ENCODE measurements around the gene JMJD8. TPM values are rescaled to one million over a fixed set of nuclear protein-coding genes. Genes with fewer than 3 reads are reported as not detected.

The JMJD8 gene, protein sequence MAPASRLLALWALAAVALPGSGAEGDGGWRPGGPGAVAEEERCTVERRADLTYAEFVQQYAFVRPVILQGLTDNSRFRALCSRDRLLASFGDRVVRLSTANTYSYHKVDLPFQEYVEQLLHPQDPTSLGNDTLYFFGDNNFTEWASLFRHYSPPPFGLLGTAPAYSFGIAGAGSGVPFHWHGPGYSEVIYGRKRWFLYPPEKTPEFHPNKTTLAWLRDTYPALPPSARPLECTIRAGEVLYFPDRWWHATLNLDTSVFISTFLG
- total RNA-seq: 31.0 and 55.1 TPM in 2 replicates

DNA sequence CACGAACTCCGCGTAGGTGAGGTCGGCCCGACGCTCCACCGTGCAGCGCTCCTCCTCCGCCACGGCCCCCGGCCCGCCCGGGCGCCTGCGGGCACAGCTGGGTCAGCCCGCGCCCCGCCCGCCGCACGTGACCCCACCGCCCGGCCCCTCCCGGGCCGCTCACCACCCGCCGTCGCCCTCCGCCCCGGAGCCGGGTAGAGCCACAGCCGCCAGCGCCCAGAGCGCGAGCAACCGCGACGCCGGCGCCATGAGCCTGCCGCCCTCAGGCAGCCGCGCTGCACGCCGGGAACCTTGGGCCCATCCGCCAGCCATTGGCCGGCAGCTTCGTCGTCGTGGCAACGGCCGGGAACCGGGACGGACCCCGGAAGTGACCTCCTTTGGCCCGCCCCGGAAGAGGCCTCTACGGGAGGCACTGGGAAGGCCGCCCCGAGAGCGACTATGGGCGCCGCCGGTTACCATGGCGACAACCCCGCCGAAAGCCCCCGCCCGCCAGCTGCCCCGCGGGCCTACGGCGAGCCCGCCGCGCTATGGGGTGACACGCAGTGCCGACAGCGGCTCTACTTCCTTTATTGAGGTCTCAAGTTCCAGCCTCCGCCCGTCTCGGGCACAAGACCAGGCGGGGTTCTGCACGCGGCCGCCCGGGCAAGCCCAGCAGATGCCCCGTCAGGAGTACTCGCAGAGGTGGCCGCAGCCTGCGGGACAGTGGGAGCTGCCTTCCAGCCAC lies at the start of gene JMJD8:
JMJD8 (minus strand) TSS at position 264 of the 724 bp plus-strand sequence; CDS start at position 249, 15 bp downstream.

DNA sequence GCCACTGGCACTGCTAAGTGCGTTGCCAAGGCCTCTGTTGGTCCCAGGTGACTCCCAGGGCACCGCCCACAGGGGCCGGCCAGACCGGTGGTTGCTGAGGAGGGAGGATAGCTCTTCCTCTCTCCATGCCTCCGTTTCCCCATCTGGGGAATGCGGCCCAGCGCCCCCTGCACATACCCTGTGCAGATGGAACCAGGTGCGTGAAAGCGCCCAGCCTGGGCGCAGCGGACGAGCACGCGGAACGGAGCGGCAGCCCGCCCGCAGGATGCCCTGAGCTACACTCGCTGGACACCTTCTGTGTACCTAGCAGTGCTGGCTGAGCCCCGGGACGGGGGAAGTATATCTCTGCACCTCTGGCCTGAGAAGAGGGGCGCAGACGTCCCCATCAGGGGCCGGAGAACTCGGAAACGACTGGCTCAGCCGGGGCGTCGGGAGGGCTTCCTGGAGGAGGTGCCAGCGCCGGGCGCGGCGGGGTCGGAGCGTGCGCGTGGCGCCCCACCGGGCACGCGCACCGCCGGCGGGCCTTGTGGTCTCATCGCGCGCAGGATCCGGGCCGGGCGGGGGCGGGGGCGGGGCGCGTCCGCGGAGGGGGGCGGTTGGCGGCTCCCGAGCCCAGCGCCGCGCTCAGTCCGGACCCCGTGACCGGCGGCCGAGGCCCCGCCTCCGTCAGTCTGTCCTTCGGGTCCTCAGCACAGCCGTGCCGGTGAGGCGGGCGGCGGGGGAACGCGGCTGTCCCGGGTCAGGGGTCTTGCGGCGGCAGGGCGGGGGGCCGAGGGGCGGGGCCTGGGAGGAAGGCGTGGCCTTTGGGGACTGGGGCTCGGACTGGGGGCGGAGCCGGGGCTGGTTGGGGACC lies 42.5 kb upstream of the JMJD8 start, which contains the start of the genes CCDC78 and HAGHL:
CCDC78 (minus strand) TSS at position 6 of the 853 bp plus-strand sequence. CDS start 76 bp downstream, outside the sequence.
HAGHL (plus strand) TSS at position 669 of the 853 bp plus-strand sequence. CDS start 404 bp downstream, outside the sequence.

DNA sequence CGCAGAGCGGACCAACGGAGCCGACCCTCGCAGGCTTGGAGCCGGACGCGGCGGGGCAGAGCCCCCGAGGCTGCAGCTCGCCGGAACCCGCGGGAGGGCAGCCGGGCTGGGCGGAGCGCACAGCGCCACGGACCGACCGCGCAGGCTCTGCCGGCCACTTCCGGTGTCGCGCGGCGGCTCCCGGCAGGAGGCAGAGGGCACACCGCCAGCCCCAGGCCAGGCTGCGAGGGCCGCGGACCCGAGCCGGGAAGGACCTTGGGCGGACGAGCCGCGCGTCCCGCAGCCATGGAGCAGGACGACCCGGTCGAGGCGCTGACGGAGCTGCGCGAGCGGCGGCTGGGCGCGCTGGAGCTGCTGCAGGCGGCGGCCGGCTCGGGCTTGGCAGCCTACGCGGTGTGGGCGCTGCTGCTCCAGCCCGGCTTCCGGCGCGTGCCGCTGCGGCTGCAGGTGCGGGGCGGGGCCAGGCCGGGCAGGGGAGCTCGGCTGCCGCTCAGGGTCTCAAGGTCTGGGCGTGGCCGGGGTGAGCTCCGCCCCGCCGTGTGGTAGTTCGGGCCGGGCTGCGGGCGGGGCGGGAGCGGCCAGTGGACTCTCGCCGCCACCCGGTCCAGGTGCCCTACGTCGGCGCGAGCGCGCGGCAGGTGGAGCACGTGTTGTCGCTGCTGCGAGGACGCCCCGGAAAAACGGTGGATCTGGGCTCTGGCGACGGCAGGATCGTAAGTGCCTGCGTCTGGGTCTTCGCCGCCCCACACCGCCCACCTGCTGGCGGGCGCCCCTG lies 37.0 kb upstream of the JMJD8 start, which contains the start of gene ANTKMT:
ANTKMT (plus strand) TSS at position 157 of the 775 bp plus-strand sequence; CDS start at position 286, 129 bp downstream.

DNA sequence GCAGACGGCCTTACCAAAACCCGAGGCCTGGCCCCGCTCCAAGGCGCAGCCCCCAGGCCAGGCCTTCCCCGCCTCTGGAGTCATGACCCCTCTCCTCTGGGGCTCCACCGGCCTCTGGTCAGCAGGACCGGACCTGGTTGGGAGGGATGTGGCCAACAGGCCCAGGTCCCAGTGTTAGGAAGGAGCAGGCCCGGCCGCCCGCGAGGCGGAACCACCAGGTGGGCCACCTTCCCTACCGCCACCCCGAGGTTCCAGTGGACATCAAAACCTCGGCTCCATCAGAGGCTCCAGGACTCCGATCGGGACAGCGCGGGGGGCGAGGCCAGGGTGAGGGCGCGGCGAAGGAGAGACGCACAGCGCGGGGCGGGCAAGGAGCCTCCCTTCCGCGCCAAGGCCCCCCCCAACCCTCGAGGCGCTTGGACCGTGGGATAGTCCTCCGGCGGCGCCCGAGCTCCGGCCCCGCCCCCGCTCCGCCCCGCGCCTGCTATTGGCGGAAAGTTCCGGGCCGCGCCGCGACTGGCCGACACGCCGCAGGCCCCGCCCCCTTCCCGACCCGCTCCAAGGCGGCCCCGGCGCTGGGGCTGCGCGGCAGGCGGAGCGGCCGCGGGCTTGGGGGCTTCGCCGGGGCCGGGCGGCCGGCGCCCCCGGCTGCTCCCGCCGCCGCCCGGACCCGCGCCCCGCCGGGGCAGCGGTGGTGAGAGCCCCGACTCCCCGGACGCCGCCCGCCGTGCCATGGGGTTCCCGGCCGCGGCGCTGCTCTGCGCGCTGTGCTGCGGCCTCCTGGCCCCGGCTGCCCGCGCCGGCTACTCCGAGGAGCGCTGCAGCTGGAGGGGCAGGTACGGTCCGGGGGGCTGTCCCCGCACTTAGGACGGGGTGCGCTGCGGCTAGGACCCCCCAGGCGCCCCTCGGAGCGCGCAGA lies 30.7 kb upstream of the JMJD8 start, which contains the start of gene METRN:
METRN (plus strand) TSS at position 561 of the 919 bp plus-strand sequence; CDS start at position 733, 172 bp downstream.

DNA sequence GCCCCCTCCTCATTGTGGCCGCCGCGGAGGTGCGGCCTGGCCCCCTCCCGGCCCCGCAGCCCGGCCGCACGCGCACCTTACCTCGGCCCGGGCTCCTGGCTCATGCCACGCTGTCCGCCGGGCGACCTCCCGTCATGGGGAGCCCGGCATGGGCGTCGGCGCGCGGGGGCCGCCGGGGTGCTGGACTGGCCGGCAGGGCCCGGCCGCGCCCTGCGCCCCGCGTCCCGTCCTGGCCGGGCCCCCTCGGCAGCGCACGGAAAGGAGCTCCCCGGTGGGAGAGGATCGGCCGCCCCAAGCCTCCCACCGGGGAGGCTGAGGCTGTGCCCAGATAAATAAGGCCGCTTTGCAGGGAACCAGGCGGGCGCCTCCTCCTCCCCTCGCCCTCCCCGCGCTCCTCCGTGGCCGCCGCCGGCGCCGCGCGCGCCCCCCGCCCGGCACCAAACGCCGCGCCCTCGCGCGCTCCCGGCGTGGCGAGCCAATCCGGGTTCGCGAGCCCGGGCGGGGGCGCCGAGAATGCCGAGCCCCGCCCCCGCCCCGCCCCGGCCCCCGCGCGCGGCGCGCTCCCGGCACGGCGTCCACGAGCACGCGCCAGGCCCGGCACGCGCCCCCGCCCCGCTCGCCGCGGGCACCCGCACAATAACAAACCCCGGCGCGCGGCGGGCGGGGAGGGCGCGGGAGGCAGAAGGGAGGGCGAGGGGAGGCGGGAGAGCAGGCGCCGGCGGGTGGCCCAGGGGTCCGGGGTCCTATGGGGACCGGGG lies 21.5 kb upstream of the JMJD8 start, which contains the start of gene FBXL16:
FBXL16 (minus strand) TSS at position 371 of the 758 bp plus-strand sequence. CDS start 8,396 bp downstream, outside the sequence.

DNA sequence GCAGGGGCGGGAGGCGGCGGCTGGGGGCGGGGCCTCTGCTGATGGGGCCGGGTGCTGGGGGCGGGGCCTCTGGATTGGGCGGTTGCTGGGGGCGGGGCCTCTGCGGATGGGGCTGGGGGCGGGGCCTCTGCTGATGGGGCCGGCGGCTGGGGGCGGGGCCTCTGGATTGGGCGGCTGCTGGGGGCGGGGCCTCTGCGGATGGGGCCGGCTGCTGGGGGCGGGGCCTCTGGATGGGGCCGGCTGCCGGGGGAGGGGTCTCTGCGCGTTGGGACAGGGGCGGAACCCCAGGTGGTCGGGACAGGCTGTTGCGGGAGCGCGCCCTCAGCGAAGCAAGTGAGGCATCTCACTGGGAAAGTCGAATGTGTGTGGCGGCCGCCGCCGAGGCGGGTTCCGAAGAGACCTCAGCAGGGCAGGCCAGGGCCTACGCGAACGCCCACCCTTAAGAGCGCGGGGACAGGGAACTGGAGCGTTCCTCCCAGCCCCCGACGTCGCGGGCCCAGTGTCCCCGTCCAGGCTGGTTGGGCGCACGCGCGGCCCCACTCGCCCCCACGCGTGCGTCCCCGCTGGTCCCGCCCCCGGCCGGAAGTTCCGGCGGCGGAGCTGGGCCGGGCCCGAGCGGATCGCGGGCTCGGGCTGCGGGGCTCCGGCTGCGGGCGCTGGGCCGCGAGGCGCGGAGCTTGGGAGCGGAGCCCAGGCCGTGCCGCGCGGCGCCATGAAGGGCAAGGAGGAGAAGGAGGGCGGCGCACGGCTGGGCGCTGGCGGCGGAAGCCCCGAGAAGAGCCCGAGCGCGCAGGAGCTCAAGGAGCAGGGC lies 4.1 kb downstream of the JMJD8 start, which contains the start of gene STUB1:
STUB1 (plus strand) TSS at position 597 of the 811 bp plus-strand sequence; CDS start at position 713, 116 bp downstream.

DNA sequence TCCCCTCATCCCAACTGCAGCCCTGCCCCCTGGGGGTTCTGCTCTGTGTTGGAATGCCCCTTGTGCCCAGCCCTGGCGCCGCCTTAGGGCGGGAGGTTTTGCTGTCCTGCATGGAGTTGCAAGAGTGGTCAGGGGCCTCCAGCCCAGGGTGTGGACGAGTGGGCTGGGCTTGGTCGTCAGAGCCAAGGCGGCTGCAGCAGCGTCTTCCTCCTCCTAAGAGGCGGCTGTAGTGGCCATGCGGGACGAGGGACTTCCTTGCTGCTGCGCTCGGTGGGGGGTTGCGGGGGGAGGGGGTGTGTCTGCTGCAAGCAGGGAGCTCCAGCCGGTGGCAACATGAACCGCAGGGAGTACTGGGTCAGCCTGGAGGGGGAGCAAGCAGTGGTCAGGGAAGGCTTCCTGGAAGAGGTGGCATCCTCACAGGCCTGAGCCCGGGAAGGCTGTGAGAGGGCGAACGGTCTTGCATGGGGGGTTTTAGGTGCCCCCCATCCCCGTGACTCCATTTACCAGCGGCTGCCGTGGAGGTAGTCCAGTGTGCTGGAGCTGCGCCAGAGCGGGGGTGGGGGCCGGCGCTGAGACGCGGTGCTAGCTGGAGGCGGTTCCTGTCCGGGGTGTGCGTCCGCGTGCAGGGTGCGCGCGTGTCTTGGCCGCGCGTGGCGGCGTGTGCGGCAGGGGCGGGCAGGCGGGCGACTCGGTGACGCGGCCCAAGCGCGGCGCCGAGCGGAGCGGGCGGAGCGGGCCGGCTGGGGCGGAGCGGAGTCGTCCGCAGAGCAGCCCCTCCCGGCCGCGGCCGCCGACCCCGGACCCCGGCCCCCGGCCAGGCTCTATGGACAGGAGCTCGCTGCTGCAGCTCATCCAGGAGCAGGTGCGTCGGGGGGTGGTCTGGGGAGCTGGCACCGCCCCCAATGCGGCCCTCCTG lies 8.9 kb downstream of the JMJD8 start, which contains the start of gene RHBDL1:
RHBDL1 (plus strand) TSS at position 704 of the 916 bp plus-strand sequence; CDS start at position 824, 120 bp downstream.

DNA sequence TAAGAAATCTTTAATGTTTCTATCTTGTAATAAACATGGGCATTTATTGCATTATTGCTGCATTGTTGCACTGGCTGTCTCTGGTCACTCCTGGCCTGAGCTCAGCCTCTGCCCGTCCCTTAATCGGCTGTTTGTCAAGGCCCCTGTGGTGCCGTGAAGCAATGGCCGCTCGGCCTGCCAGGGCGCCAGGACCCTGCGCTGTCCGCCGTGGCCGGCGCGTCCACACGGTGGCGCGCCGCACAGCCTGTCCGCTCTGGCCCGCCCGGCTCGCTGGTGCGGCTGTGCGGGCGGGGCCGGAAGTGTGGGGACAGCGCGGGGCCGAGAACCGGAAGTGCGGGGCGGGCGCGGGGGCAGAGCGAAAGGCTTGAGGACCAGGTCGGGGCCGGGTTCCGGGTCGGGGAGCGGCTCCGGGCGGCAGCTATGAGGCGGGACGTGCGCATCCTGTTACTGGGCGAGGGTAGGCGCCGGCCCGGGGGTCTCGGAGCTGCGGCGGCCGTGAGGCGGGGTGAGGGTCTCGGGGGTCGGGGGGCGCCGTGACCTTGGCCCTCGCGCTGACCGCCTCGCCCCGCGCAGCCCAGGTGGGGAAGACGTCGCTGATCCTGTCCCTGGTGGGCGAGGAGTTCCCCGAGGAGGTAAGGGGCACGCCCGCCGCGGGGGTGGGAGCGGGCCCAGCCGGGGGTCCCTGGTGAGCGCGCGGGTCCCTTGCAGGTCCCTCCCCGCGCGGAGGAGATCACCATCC lies 16.2 kb downstream of the JMJD8 start, which contains the start of gene RHOT2:
RHOT2 (plus strand) TSS at position 353 of the 739 bp plus-strand sequence; CDS start at position 421, 68 bp downstream.

DNA sequence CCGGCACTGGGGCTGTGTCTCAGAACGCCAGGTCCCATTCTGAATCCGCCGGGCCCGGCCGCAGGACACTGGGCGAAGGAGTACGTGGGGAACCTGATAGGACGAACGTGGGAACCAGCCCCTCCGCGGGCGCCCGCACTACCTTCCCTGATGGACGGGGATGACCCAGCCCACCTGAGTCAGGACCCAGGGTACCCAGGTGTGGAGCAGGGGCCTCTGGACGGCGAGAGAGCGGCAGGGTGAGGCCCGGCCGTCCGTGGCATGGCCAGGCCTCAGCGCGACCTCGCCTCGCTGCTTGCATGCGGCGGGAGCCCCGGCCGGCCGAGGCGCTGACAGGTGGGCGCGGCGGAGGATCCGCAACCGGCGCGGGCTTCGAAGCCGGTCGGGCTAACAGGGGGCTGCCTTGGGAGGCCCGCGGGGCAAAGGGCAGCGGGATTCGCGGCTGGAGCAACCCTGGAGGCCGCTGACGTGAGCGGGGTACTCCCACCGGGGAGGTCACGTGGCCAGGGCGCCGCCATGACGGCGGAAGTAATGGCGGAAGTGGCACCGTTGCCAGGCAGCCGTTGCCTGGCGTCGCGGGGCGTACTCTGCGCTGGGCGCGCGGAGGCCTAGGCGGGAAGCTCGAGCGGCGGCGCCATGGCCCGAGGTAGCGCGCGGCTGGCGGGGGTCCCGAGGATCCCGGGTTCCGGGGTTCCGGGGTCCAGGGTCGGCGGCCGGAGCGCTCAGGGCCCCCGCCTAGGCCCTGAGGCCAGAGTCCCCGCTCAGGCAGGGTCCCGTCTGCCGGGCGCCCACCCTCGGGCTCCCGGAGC lies 35.1 kb downstream of the JMJD8 start, which contains the start of gene WDR90:
WDR90 (plus strand) TSS at position 585 of the 809 bp plus-strand sequence; CDS start at position 637, 52 bp downstream.

DNA sequence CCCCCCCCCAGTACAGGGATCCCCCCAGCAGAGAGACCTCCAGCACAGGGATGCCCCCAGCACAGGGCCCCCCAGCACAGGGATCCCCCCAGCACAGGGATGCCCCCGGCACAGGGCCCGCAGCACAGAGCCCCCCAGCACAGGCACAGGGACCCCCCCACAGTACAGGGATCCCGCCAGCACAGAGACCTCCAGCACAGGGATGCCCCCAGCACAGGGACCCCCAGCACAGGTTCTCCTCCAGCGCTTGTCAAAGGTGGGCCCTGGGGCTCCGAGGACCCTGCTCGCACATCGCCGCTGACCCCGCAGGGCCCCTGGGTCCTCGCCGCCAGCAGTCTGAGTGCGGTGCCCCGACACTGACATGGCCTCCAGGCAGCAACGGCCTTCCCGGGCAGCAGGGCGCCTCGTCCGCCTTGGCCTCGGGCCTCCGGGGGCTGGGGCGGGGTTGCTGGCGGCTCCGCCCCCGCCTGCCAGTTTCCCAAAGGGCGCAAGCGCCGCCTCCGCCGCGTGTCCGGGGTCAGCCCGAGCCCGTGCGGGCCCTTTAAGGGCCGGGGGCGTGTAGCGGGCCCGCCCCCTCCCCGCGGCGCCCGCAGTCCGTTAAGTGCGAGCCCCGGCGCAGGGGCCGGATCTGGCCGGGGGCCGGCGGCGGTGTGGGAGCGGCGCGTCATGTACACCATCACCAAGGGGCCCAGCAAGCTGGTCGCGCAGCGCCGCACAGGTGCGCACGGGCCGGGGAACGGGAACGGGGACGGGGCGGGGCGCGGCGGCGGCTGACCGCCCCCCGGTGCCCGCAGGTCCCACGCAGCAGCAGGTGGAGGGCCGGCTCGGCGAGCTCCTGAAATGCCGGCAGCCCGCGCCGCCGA lies 42.6 kb downstream of the JMJD8 start, which contains the start of gene MCRIP2:
MCRIP2 (plus strand) TSS at position 503 of the 863 bp plus-strand sequence; CDS start at position 667, 164 bp downstream.

DNA sequence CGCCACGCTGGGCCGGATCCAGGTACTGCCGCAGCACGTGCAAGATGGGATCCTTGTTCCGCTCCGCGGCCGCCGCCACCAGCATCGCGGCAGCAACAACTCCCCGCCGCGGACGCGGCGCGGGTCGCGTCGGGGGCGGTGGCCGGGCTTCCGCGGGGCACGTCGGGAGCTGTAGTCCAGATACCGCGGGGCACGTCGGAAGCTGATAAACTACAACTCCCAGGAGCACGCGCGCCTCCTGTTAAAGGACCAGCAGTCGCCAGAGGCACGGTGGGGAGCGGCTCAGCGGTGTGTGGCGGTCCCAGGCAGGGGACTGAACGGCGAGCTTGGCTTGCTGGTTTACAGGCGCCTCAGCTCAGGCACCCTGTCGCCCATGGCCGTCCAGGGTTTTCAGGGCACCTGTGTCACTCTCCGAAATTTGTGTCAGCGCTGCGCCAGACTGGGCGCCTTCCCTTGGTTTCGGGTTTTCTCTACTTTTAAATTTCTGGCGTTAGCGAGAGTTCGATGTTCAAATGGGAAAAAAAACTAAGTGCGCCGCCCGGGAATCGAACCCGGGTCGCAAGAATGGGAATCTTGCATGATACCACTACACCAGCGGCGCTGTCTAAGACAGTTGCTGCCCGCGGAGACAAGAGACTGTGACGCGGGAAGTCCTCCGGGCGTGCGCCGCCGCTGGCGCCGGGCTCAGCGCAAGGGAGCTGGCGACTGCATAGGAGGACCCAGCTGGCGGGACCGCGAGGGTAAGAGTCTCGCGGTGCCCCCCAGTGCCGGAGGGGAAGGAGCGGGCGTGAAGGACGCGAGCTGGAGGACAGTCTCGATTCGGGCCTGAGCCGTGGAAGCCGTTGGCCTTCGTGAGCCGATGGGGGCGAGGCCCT lies 47.7 kb downstream of the JMJD8 start, which contains the start of gene METTL26:
METTL26 (minus strand) TSS at position 100 of the 875 bp plus-strand sequence; CDS start at position 85, 15 bp downstream.

